ENCODE measurements around the gene C2orf78. TPM values are rescaled to one million over a fixed set of nuclear protein-coding genes. Genes with fewer than 3 reads are reported as not detected.
"Not testable (repeated sequence)": the region's sequence is repeated elsewhere in the genome, so short reads cannot be mapped to it uniquely, and the experiment has no call there.

The C2orf78 gene
- total RNA-seq, 1 donor from 2014 or later = not detected

GRCh38 chr2:73780237-73780582, 3.8 kb upstream of the C2orf78 start:
- no peak for DNase-seq

DNA sequence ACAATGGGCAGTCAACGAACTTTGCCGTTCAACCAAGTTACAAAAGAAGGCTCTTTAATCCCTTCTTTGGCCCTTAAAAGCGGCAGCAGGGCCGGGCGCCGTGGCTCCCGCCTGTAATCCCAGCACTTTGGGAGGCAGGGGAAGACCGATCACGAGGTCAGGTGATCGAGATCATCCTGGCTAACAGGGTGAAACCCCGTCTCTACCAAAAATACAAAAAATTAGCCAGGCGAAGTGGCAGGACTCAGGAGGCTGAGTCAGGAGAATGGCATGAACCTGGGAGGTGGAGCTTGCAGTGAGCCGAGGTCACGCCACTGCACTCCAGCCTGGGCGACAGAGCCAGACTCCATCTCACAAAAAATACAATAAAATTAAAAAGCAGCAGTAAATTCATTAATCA, 581 bp upstream of the C2orf78 start:
- not testable (repeated sequence) for DNase-seq

DNA sequence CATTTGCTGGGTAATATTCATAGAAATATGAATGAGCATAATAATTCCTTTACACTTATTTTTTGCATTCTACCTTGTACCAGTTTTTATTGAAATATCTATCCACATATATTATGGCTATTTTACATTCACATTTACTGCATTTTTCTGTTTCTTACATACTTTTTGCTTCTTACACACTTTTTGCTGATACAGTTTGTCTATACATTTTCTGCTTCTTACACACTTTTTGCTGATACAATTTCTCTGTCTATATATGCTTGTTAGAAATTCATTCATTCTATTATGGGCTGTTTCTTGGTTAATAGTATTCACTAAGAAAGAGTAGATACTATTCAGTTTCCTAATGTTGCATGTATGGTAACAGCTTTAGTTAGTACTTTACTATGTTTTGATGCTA, 27.9 kb downstream of the C2orf78 start:
- no peak for DNase-seq

GRCh38 chr2:73812635-73813034, 28.7 kb downstream of the C2orf78 start:
- no peak for DNase-seq

GRCh38 chr2:73818296-73818695, 34.3 kb downstream of the C2orf78 start:
- DNase-seq = no peak

DNA sequence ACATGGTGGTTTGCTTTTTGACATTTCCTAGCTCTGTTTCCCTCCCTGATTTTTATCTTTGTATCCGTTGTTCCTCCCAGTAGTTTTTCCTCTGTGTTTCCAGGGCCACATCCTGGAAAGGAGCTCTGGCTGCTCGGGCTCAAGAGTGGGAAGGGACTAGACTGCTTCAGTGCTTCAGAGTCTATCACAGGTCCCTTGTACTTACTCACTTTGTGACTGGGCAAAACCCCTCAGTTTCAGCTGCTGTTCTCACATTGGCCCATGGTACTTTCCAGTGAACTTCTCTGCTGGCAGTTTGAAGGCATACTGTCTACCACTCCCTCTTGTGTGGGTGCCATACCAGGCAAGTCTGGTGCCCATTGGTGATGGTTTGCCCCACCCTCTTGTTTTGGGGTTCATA, 37.2 kb downstream of the C2orf78 start:
- no peak for DNase-seq

GRCh38 chr2:73821669-73822068, 37.7 kb downstream of the C2orf78 start:
- no peak for DNase-seq

DNA sequence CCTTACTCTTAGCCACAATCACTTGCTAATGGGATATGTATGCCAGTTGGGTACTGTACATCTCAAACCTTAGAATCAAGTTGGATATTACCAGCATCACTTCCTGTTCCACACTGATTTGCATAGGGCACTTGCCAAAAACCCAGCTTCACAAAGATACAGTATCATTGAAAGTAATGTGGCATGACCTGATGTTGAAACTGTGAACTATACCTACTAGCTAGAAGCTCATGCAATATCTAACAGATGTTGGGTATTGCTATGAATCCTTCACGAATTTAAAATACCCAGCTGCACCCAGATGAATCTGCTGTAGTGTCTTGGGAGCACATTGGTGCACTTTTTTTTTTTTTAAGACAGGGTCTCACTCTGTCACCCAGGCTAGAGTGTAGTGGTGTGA, 38.3 kb downstream of the C2orf78 start:
- no peak for DNase-seq

- no peak for DNase-seq
These were observed 39.0 kb downstream of the C2orf78 start for GRCh38 chr2:73822991-73823390.

DNA sequence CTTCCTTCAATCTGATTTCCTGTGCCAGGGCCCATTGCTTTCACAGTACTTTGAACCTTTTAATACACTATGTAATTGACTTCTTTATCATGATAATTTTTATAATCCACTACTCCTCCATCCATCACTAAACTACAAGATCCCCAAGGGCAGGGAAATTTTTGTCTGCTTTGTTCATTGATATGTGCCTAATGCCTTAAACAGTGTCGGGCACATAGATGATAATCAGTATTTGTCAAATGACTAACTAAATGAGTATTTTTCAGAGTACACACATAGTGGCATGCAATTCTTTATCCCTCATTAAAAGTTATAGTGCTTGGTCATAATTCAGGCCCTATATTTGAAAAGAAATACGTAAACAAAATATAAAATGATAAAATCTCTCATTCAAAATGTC, 39.4 kb downstream of the C2orf78 start:
- DNase-seq = no peak

- no peak for DNase-seq
These were observed 40.0 kb downstream of the C2orf78 start for GRCh38 chr2:73823916-73824523.

DNA sequence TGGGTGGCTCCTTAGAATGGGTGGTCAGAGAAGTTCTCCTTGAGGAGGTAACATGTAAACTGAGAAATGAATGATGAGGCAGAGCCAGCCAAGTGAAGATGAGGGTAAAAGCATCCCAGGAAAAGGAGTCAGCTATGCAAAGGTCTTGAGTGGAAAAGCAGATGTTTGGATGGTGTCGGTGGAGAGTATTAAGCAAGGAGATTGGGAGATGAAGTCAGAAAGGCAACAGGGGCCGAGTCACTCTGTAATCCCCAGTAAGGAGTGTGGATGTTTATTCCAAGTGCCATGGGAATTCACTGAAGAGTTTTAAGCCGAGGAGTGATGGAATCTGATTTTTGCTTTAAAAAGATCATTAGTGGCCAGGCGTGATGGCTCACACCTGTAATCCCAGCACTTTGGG, 41.4 kb downstream of the C2orf78 start:
- no peak for DNase-seq

- DNase-seq = no peak
These were observed 43.0 kb downstream of the C2orf78 start for GRCh38 chr2:73827018-73827417.

DNA sequence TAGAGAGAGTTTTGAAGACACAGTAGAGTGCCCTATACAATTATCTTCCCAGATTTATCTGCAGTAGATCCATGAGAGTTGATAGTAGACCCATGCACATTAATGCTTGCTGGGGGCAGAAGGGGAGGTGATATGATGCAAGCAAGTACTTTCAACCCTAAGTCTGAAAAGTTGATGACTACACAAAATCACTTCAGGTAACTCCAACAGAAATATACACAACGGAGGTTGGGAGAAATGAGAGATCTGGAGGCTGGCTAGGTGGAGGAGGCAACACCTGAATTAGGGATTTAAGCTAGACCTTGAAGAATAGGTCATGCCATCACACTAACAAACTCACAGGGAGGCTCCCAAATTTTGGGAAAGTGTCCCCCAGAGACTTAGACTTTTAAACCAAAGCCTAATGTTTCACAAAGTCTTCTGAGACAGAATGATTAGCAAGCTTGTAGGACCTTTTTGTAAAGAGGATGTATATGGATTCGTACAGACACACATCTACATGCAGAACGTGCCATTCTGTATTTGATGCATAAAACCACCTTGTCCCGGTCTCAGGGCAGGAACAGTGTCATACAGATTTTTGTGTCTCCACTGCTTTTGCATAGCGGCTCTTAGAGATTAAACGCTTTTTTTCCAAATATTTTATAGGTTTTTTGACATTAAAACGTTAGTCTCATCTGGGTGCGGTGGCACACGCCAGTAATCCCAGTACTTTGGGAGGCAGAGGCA, 43.8 kb downstream of the C2orf78 start:
- DNase-seq = no peak

DNA sequence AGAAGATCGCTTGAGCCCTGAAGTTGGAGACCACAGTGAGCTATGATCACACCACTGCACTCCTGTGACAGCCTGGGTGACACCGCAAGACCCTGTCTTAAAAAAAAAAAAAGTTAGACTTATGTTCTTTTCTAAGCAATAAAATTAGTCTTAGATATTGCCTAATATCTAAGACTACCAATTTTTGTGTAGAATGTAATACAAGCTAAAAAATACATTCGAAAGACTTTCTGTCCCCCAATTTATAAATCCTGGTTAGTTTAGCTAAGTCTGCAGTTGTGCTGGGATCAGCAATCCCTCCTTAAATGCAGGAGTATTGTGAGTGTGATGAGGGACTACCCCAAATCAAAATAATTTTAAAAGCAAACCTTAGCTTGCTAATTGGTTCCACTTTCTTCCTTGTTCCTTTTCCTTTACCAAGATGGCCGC, 44.4 kb downstream of the C2orf78 start:
- no peak for DNase-seq

GRCh38 chr2:73828818-73829570, 45.0 kb downstream of the C2orf78 start, which contains the start of gene STAMBP:
STAMBP (plus strand) TSS chr2:73828961; CDS start chr2:73830857, 1,896 bp downstream.
- peak; percentile 92 for DNase-seq

DNA sequence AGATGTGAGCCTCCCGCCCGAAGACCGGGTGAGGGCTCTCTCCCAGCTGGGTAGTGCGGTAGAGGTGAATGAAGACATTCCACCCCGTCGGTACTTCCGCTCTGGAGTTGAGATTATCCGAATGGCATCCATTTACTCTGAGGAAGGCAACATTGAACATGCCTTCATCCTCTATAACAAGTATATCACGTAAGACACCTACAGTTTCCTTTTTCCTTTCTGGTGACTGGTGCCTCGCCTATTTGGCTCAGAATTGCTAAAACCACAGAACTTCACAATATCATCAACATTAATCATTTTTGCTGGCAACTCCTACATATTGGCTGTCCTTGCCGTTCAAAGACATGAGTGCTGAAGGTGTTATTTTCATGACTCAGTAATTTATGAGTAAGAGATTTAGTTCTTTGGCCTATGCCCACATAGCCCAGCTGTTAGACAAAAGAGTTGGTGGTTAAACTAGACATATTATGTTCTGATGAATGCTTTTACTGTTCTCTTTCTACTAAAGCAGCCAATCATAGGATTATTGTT, 47.0 kb downstream of the C2orf78 start:
- no peak for DNase-seq

DNA sequence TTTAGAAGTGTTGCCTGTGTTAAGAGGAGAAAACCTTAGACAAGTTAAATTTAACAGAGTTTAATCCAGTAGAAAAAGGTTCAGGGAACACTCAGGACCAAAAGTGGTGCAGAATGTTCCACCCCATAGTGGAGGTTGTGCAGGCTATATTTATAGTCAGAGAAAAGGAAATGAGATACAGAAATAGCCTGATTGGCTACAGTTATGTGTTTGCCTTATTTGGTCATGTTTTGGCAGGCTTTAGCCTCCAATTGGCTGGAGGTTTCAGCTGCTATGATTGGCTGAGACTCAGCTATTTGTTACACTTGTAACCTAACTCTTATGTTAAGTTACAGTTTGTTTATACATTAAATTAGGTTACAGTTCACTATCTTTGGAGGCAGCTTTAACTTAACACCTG, 48.9 kb downstream of the C2orf78 start:
- no peak for DNase-seq

DNA sequence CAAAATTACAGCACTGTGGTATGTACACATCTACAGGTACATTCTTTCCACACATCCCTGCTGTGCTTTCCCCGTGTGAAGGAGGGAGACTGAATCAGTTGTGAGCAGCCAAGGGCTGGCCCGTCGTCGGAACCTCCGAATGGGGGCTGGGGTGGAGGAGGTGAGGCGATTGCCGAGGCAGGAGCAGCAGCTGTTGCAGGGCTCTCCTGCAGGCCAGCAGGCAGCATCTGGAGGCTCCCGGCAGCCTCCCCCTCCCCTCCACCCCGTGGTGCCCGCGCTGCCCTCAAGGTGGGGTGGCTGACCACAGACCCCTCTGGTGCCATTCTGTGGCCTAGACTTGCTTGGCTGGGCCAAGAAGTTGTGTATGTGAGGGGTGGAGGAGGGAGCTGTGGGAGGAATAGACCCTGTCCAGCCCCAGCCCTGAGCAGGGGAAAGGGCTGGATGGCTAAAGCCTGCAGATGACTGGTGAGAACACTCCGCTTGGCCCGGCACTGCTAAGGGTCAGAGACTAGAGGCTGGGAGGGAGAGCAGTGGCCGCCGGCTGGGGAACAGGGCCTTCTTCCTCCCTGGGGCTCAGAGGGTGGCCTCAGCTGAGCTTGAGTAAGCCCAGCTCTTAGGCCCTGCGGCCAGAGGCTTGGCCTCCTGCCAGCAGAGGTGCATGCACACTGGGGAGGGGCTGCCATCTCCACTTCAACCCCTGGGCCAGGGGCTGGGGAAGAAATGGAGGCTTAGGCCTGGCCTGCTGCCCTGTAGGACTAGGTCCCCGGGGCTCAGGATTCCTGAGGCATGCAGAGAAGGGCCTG, 52.4 kb downstream of the C2orf78 start:
- DNase-seq = no peak

DNA sequence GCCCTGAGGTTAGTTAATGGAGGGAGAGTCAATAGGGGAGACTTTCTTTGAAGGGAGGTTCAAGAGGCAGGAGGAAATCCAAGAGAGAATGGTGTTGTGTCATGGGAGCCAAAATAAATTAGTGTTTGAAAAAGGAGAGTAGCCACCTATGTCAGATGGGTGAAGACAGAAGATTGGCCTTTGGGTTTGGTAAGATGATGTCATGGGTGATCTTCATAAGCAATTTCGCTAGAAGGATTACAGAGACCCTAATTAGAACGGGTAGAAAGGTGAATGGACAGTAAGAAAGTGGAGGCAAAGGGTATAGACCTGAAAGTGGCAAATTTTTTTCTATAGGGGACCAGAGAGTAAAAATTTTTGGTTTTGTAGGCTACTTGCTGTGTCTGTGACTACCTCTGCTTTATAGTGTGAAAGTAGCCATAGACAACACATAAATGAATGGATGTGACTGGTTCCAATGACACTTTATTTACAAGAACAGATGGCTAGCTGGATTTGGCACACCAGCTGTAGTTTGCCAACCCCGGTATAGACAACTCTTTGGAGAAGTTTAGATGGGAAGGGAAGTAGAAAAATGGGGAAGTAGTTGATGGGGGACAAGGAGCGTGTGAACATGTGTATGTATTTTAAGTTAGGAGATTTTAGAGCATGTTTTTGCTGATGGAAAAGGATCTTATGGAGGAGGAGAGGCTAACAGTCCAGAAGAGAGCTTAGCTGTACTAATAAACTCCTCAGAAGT, 54.0 kb downstream of the C2orf78 start:
- DNase-seq = no peak

- DNase-seq = no peak
These were observed 55.0 kb downstream of the C2orf78 start for GRCh38 chr2:73838889-73839534.
